Neuronal stem cell (in vitro differentiated cells): ENCODE data around the gene SSTR1.

Source experiments
- DNase-seq: peaks from one replicate; pipeline ENCODE4 v3.0.0-alpha.2; 2013; ENCODE audit warnings: low spot score
- H2AFZ ChIP-seq: one replicate; pipeline ENCODE4 v1.6.1; 2013; ENCODE audit warnings: mild to moderate bottlenecking, low read length, inconsistent platforms
- H2AK5ac ChIP-seq: 2 replicates; pipeline ENCODE4 v1.6.1; 2013; ENCODE audit warnings: low read depth, mild to moderate bottlenecking, inconsistent platforms, low read length, moderate library complexity, mixed read lengths
- H2BK120ac ChIP-seq: 2 replicates; pipeline ENCODE4 v1.6.1; 2013; ENCODE audit warnings: low read depth, mild to moderate bottlenecking, inconsistent platforms, low read length, moderate library complexity, mixed read lengths
- H2BK12ac ChIP-seq: one replicate; pipeline ENCODE4 v1.6.1; 2013; ENCODE audit warnings: low read length, inconsistent platforms
- H2BK15ac ChIP-seq: 2 replicates; pipeline ENCODE4 v1.6.1; 2013; ENCODE audit warnings: mild to moderate bottlenecking, low read length, inconsistent platforms, mixed read lengths
- H2BK5ac ChIP-seq: one replicate; pipeline ENCODE4 v1.6.1; 2013; ENCODE audit warnings: inconsistent platforms, mild to moderate bottlenecking, low read length, moderate library complexity
- H3K14ac ChIP-seq: one replicate; pipeline ENCODE4 v1.6.1; 2013; ENCODE audit warnings: low read length, inconsistent platforms
- H3K18ac ChIP-seq: 2 replicates; pipeline ENCODE4 v1.6.1; 2013; ENCODE audit warnings: low read length, inconsistent platforms
- H3K23ac ChIP-seq: 2 replicates; pipeline ENCODE4 v1.6.1; 2013; ENCODE audit warnings: low read depth, mild to moderate bottlenecking, mixed read lengths, low read length, inconsistent platforms; ENCODE audit not compliant: poor library complexity
- H3K27ac ChIP-seq: replicated peaks from 3 replicates; pipeline ENCODE4 v1.5.1; 2013; ENCODE audit warnings: low read length, inconsistent platforms
- H3K27me3 ChIP-seq, 3 experiments: 2 replicates each; pipeline ENCODE4 v1.6.1; 2013; ENCODE audit warnings: low read length in 3 of 3, mild to moderate bottlenecking in 2 of 3, inconsistent platforms in 1 of 3, low read depth in 1 of 3, mixed read lengths in 1 of 3, moderate library complexity in 1 of 3; ENCODE audit not compliant: control insufficient read depth in 3 of 3, insufficient read depth in 3 of 3
- H3K36me3 ChIP-seq, 2 donors: replicated peaks in 1 of 2; 2 replicates each; pipeline ENCODE4 v1.6.1; 2013; ENCODE audit warnings: low read length in 2 of 2; ENCODE audit not compliant: control insufficient read depth in 2 of 2, insufficient read depth in 2 of 2
- H3K4ac ChIP-seq: 2 replicates; pipeline ENCODE4 v1.6.1; 2013; ENCODE audit warnings: inconsistent platforms, mild to moderate bottlenecking, low read length, moderate library complexity
- H3K4me1 ChIP-seq, 2 donors: 1 replicate in 1 of 2; 2 replicates in 1 of 2; pipeline ENCODE4 v1.6.1; 2013; ENCODE audit warnings: low read length in 2 of 2, low read depth in 1 of 2; ENCODE audit not compliant: control insufficient read depth in 2 of 2, insufficient read depth in 1 of 2
- H3K4me2 ChIP-seq: one replicate; pipeline ENCODE4 v1.6.1; 2013; ENCODE audit warnings: mild to moderate bottlenecking, low read length, inconsistent platforms; ENCODE audit not compliant: insufficient read depth, poor library complexity, severe bottlenecking
- H3K4me3 ChIP-seq, 2 donors: 2 replicates each; pipeline ENCODE4 v1.5.1; 2013; ENCODE audit warnings: low read length in 2 of 2, mild to moderate bottlenecking in 2 of 2, inconsistent platforms in 1 of 2, moderate library complexity in 1 of 2
- H3K79me1 ChIP-seq: one replicate; pipeline ENCODE4 v1.6.1; 2013; ENCODE audit warnings: low read depth, mild to moderate bottlenecking, inconsistent platforms, low read length, moderate library complexity
- H3K9ac ChIP-seq: one replicate; pipeline ENCODE4 v1.6.1; 2013; ENCODE audit warnings: mild to moderate bottlenecking, low read depth, low read length, inconsistent platforms; ENCODE audit not compliant: poor library complexity
- H3K9me3 ChIP-seq, 2 donors: replicated peaks in 1 of 2; 2 replicates each; pipeline versions ENCODE3 to v1.6.1; 2013; ENCODE audit warnings: low read length in 2 of 2, mild to moderate bottlenecking in 2 of 2, inconsistent platforms in 1 of 2, low read depth in 1 of 2, mixed read lengths in 1 of 2, moderate library complexity in 1 of 2; ENCODE audit not compliant: control insufficient read depth in 2 of 2, insufficient read depth in 1 of 2
- H4K8ac ChIP-seq: one replicate; pipeline ENCODE4 v1.6.1; 2013; ENCODE audit warnings: low read depth, mild to moderate bottlenecking, inconsistent platforms, low read length, moderate library complexity
- H4K91ac ChIP-seq: one replicate; pipeline ENCODE4 v1.6.1; 2013; ENCODE audit warnings: low read length, low read depth, mild to moderate bottlenecking, inconsistent platforms; ENCODE audit not compliant: poor library complexity
- WGBS, 2 donors: extraction: QIAGEN DNeasy Blood & Tissue Kit; methylation state at CpG; one replicate each; pipeline ENCODE4 v1.1.7; 2013; ENCODE audit warnings: missing lambda C conversion rate in 2 of 2, mixed read lengths in 1 of 2; ENCODE audit not compliant: insufficient read length in 2 of 2, insufficient replicate concordance in 1 of 2; ENCODE audit errors: extremely low coverage in 2 of 2; 5-methylcytosine and 5-hydroxymethylcytosine counted together

Gene SSTR1

GRCh38 chr14:38257507-38257906, 49.8 kb downstream of the SSTR1 start:
- H3K4me1 ChIP-seq, result peaks cover 0 to 7% of the 10 kb centered on the region in 2 donors
- H2BK5ac ChIP-seq, result no peak overlapping the region
- no CpG with 5 or more reads among the region's 2 CpGs for WGBS, 2 donors
- H2BK15ac ChIP-seq, result no peak overlapping the region
- H3K14ac ChIP-seq, result no peak overlapping the region
- H3K9me3 ChIP-seq, result no peaks in the 10 kb centered on the region
- H3K27me3 ChIP-seq, result peaks cover 15 to 44% (median 29%) of the 10 kb centered on the region in 3 experiments
- H2BK12ac ChIP-seq, result no peak overlapping the region
- H2AFZ ChIP-seq, result no peak overlapping the region
- H3K4ac ChIP-seq, result no peak overlapping the region
- no peak overlapping the region for H3K23ac ChIP-seq
- H3K18ac ChIP-seq, result no peak overlapping the region
- H2AK5ac ChIP-seq, result no peak overlapping the region
- no peak overlapping the region for H2BK120ac ChIP-seq
- H3K79me1 ChIP-seq, result no peaks in the 10 kb centered on the region
- no peak overlapping the region for H3K9ac ChIP-seq
- no peak overlapping the region for H3K27ac ChIP-seq
- no peak overlapping the region for H3K4me3 ChIP-seq
- H4K8ac ChIP-seq, result no peak overlapping the region
- DNase-seq, result no peak
- H3K36me3 ChIP-seq, result no peaks in the 10 kb centered on the region
- H3K4me2 ChIP-seq, result no peak overlapping the region
- no peak overlapping the region for H4K91ac ChIP-seq

- WGBS, 2 donors, result no CpG with 5 or more reads among the region's 1 CpG
- Histone ChIP-seq H2AK5ac (no peak overlapping the region), H3K4me2 (no peak overlapping the region), H3K4me1 (no peaks in the 10 kb centered on the region), H3K36me3 (no peaks in the 10 kb centered on the region), H4K8ac (no peak overlapping the region), H3K9me3 (no peaks in the 10 kb centered on the region), H4K91ac (no peak overlapping the region), H3K18ac (no peak overlapping the region), H3K23ac (no peak overlapping the region), H2BK15ac (no peak overlapping the region), H3K79me1 (no peaks in the 10 kb centered on the region), H3K9ac (no peak overlapping the region), H2AFZ (no peak overlapping the region), H3K27me3 (peaks cover 0 to 10% (median 0%) of the 10 kb centered on the region in 3 experiments), H2BK12ac (no peak overlapping the region), H3K14ac (no peak overlapping the region), H2BK120ac (no peak overlapping the region), H3K4ac (no peak overlapping the region), H3K27ac (no peak overlapping the region), H3K4me3 (no peak overlapping the region), H2BK5ac (no peak overlapping the region)
- DNase-seq, result no peak
Observed at GRCh38 chr14:38261620-38262019, 53.9 kb downstream of the SSTR1 start.
